Pancreas (tissue), 10 donors: Measurements from ENCODE around the gene FGD3. TPM values are rescaled to one million over a fixed set of nuclear protein-coding genes. Genes with fewer than 3 reads are reported as not detected.
A peak's percentile ranks its signal among the peaks of the same experiment; 100 is the strongest.

Experiments
- ATAC-seq, 4 donors: fragments of 200-7000 bp; cut with Tn5 transposase; one replicate each; pipeline versions ENCODE4 v1.8.0 to v1.9.1; 2020; ENCODE audit warnings: mild to moderate bottlenecking in 4 of 4, moderate library complexity in 4 of 4
- DNase-seq, 6 donors: peaks; one replicate each; pipeline ENCODE4 v3.0.0-alpha.2; 2020
- FAIRE-seq: peaks from 2 replicates; lab custom pipeline; 2012; peaks lifted over from hg19 to GRCh38; lab: Jason Lieb, UNC
- H3K27ac ChIP-seq, 4 donors: fragments of 200-600 bp; sonication (generic); 1 replicate in 3 of 4; 2 replicates in 1 of 4; pipeline versions ENCODE4 v1.5.0 to v1.8.0; 2020
- H3K27me3 ChIP-seq, 4 donors: fragments of 200-600 bp; one replicate each; pipeline ENCODE4 v1.8.0; 2021
- H3K36me3 ChIP-seq, 3 donors: fragments of 200-600 bp; sonication (generic) in 1 of 3; one replicate each; pipeline versions ENCODE4 v1.5.0 to v1.8.0; 2020 to 2021
- H3K4me1 ChIP-seq, 3 donors: fragments of 200-600 bp; one replicate each; pipeline ENCODE4 v1.8.0; 2021
- H3K4me3 ChIP-seq, 4 donors: fragments of 200-600 bp; sonication (generic) in 2 of 4; one replicate each; pipeline versions ENCODE4 v1.5.0 to v1.8.0; 2020 to 2021
- H3K9me3 ChIP-seq, 4 donors: fragments of 200-600 bp; one replicate each; pipeline ENCODE4 v1.8.0; 2021
- WGBS, 2 donors: extraction: QIAGEN DNeasy Blood & Tissue Kit; methylation state at CpG; one replicate each; pipeline ENCODE4 v1.1.7; 2013; 5-methylcytosine and 5-hydroxymethylcytosine counted together
- intact Hi-C, 3 donors: fragments of 100-400 bp; cut with DNase I; formaldehyde crosslinking; loops; one replicate each; pipeline versions ENCODE4 v1.11.1 to v1.14.2; 2022
- polyA plus RNA-seq, 2 donors: library from polyadenylated mRNA; stranded (reverse); fragments of 200-250 nt; gene quantifications; one replicate each; pipeline ENCODE4 v1.2.3, GENCODE V29; 2013
- total RNA-seq, 6 donors: library from RNA; stranded (reverse); fragmentation: NEBNext Ultra II Directional in 4 of 6; extraction: Animal tissue kit (Norgen Biotek cat#: 25700) in 4 of 6; gene quantifications; one replicate each; pipeline versions ENCODE4 v1.2.1 to v1.2.4, GENCODE V29; 2021 to 2023
- TF ChIP-seq, protein P1 (sequence below), 4 donors: fragments of 200-600 bp; sonication (generic) in 3 of 4; IDR thresholded peaks; one replicate each; pipeline versions ENCODE4 v1.5.0 to v1.8.0; 2021; ENCODE audit warnings: antibody characterized with exemption in 4 of 4
- donor health status: healthy with polysubstance abuse.
- donor health status: DM: no; HTN: no; CAD: no; lungs with moderate emphysema.
- donor health status: DM: no; HTN: no; CAD: no.
- donor health status: control.
- donor health status: control.
- donor health status: Bipolar disorder and iron deficiency.
- donor health status: DM: yes; HTN: yes; CAD: no.
- donor health status: DM: no; HTN: no; CAD: no.
- donor health status: DM: no; HTN: no; CAD: no.
- donor health status: DM: yes; HTN: yes; CAD: no.

FGD3 gene
- total and polyA plus RNA-seq, 8 donors, result 5.0 to 27.7 (median 7.8) TPM

DNA sequence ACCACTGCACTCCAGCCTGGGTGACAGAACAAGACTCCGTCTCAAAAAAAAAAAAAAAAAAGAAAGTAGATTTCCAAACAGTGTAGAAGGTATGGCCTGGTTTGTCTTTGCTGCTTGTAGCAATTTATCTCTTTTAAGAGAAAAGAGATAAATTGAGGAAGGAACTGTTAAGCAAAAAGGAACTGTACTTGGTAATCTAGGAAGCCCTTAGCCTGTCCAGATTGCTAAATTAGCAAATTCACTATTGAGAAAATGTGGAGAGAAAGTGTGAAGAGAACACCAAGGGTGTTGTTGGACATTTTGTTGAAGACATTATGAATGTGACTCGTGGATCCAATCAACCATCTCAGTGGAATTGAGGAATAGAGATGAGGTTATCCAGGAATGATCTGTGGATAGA is 98.2 kb downstream of the FGD3 start:
- TF ChIP-seq, protein P1, sequence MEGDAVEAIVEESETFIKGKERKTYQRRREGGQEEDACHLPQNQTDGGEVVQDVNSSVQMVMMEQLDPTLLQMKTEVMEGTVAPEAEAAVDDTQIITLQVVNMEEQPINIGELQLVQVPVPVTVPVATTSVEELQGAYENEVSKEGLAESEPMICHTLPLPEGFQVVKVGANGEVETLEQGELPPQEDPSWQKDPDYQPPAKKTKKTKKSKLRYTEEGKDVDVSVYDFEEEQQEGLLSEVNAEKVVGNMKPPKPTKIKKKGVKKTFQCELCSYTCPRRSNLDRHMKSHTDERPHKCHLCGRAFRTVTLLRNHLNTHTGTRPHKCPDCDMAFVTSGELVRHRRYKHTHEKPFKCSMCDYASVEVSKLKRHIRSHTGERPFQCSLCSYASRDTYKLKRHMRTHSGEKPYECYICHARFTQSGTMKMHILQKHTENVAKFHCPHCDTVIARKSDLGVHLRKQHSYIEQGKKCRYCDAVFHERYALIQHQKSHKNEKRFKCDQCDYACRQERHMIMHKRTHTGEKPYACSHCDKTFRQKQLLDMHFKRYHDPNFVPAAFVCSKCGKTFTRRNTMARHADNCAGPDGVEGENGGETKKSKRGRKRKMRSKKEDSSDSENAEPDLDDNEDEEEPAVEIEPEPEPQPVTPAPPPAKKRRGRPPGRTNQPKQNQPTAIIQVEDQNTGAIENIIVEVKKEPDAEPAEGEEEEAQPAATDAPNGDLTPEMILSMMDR (IDR thresholded peaks at IDR 0.05), result no peak
- Histone ChIP-seq H3K4me1 (peaks cover 0 to 2% (median 0%) of the 10 kb centered on the region in 3 donors), H3K36me3 (no peaks in the 10 kb centered on the region), H3K27ac (no peak overlapping the region), H3K4me3 (no peak overlapping the region), H3K27me3 (no peaks in the 10 kb centered on the region), H3K9me3 (no peaks in the 10 kb centered on the region)
- 86 to 87% methylated on average over 2 of the region's 2 CpGs for WGBS, 2 donors
- DNase-seq (no peak), FAIRE-seq (no peak), ATAC-seq (no peak)
- intact Hi-C loops, result no loop called here

DNA sequence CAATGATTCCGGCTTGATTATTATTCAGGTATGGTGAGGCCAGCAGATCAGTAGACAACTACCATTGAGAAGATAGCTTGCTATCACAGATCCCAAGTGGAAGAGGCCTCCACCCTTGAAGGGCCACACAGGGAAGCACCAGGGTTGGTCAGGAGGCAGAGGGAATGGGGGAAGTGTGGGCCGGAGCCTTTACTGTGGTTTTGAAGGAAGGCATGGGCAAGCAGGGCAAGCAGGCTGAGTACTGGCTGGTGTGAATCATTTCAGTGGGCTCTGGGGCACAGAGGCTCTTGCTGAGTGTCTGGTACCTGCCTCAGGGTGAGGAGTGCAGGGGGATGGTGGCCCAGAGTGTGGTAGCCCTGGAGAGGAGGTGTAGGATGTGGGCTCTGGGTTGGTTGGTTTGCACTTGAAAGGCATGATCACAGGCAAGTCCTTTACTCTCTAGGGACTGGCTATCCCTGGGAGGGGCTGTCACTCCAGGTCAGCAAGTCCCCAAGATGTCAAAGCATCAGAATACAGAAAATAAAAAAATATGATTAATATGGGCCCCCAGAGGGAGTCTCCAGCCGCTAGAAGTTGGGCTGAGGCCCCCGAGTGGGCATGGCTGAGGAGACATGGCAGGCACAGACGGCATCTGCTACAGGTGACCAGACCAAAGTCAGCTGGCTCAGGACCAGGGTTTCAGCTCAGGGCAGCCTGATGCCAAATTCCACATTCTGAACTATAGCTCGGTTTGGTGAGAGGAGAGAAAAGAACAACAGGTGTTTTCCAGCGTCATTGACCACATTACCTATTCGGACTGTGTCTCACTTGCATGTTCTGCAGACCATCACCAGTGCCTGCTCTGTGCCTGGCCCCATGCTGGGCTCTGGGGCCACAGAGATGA is 101.5 kb downstream of the FGD3 start:
- Histone ChIP-seq H3K36me3 (no peaks in the 10 kb centered on the region), H3K27me3 (no peaks in the 10 kb centered on the region), H3K27ac (no peak overlapping the region), H3K4me1 (peaks cover 0 to 2% (median 0%) of the 10 kb centered on the region in 3 donors), H3K4me3 (no peak overlapping the region), H3K9me3 (no peaks in the 10 kb centered on the region)
- intact Hi-C loops, result no loop called here
- TF ChIP-seq, protein P1 (IDR thresholded peaks at IDR 0.05), result no peak
- DNase-seq (peak in 1 of 6 donors; percentile 32), FAIRE-seq (no peak), ATAC-seq (peak in 3 of 4 donors; percentile 15 to 51 (median 34))
- WGBS, 2 donors, result 43 to 49% methylated on average over 8 of the region's 8 CpGs

DNA sequence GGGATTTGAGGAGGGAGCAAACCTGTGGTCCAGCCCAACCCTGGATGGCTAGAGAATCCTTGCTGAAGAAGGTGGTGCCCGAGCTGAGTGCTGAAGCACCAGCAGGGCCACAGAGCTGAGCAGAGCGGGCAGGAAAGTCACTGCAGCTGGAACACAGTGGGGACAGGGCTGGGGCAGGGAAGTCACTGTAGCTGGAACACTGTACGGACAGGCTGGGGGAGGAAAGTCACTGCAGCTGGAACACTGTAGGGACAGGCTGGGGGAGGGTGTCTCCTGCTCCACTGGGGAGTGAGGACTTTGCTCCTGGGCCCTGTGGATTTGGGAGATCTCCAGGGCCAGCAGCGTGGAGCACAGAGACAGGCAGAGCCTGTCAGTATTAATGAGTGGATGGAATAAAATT is 102.2 kb downstream of the FGD3 start:
- no peak for FAIRE-seq

DNA sequence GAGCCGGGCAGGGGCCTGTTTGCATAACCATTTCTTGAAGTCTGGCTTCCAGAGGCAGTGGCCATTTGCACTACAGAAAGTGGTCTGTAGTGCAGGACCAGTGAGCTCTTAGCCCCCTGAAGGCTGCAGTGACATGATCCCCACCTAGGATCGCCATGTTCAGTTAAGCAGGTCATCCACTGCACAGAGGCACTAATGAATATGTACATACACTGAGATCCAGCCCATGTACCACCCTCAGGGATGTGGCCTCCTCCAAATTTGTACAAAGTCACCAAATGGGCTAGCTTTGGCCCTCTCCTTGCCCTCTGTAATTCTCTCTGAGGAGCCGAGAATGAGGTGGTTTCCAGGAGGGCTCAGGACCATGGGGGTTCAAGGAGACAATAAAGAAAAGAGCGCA is 102.9 kb downstream of the FGD3 start:
- Histone ChIP-seq H3K27me3 (no peaks in the 10 kb centered on the region), H3K27ac (no peak overlapping the region), H3K36me3 (no peaks in the 10 kb centered on the region), H3K4me1 (peaks cover 0 to 2% (median 0%) of the 10 kb centered on the region in 3 donors), H3K9me3 (no peaks in the 10 kb centered on the region), H3K4me3 (no peak overlapping the region)
- FAIRE-seq, result no peak
- intact Hi-C loops, result no loop called here
- 94 to 95% methylated on average over 4 of the region's 4 CpGs for WGBS, 2 donors
- no peak for DNase-seq
- TF ChIP-seq, protein P1 (IDR thresholded peaks at IDR 0.05), result no peak
- no peak for ATAC-seq

More for the DNA sequence above, 102.2 kb downstream of the FGD3 start:
- no peaks in the 10 kb centered on the region for H3K36me3 ChIP-seq
- no peaks in the 10 kb centered on the region for H3K9me3 ChIP-seq
- H3K27me3 ChIP-seq, result no peaks in the 10 kb centered on the region
- no peak overlapping the region for H3K4me3 ChIP-seq
- intact Hi-C loops, result no loop called here
- H3K27ac ChIP-seq, result no peak overlapping the region
- ATAC-seq (peak in 3 of 4 donors; percentile 21 to 52 (median 34)), DNase-seq (peak in 1 of 6 donors; percentile 21)
- H3K4me1 ChIP-seq, result peaks cover 0 to 2% (median 0%) of the 10 kb centered on the region in 3 donors
- TF ChIP-seq, protein P1 (IDR thresholded peaks at IDR 0.05), result no peak
- WGBS, 2 donors, result 54 to 62% methylated on average over 4 of the region's 4 CpGs

DNA sequence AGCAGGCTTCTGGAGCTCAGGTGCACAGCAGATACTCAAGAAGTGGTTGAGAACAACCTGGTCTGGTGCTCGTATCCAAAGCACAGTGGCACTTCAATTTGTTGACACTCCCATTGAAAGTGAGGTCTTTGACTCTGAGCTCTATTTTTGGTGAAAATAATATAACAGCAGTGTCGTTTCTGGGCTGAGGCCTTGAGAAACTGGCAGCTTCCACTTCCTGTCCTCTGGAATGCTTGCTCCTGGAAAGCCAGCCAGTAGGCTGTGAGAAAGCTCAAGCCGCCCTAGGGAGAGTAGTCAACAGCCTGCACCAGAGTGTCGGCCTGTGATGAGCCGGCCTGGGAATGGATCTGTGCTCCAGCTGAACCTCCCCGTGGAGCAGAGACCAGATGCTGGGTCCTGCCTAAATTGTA is 104.4 kb downstream of the FGD3 start:
- intact Hi-C loops, result no loop called here
- H3K4me3 ChIP-seq, result no peak overlapping the region
- peak in 3 of 6 donors; percentile 15 to 39 (median 36) for DNase-seq
- peaks cover 0 to 2% (median 0%) of the 10 kb centered on the region in 3 donors for H3K4me1 ChIP-seq
- no peak for FAIRE-seq
- TF ChIP-seq, protein P1 (IDR thresholded peaks at IDR 0.05), result no peak
- H3K36me3 ChIP-seq, result no peaks in the 10 kb centered on the region
- ATAC-seq, result peak; percentile 45 to 86 (median 58)
- no peaks in the 10 kb centered on the region for H3K27me3 ChIP-seq
- H3K27ac ChIP-seq, result no peak overlapping the region
- H3K9me3 ChIP-seq, result no peaks in the 10 kb centered on the region
- WGBS, 2 donors, result 34 to 40% methylated on average over 6 of the region's 6 CpGs
